RWPE1 (cell line): ENCODE data around the gene KLRC3.
A peak's percentile ranks its signal among the peaks of the same experiment; 100 is the strongest.
"Not testable (repeated sequence)": the region's sequence is repeated elsewhere in the genome, so short reads cannot be mapped to it uniquely, and the experiment has no call there.

ENCODE experiments used
- CTCF ChIA-PET: fragments of 350-600 bp; sonication (Branson Sonifier 250); formaldehyde crosslinking; extraction: SDS; loops from one replicate; lab custom pipeline; 2021; lab: Yijun Ruan, JAX
- POLR2A ChIA-PET: fragments of 400-600 bp; formaldehyde crosslinking; extraction: SDS; loops from one replicate; lab custom pipeline; 2020; ENCODE audit warnings: antibody characterized with exemption; ENCODE audit not compliant: low non-redundant PET; lab: Yijun Ruan, JAX
- DNase-seq: peaks from one replicate; pipeline ENCODE4 v3.0.0; 2012; ENCODE audit warnings: low spot score
- H3K27ac ChIP-seq: fragments of 450-650 bp; 2 replicates; pipeline ENCODE4 v1.5.1; 2017
- TF ChIP-seq, protein P1 (sequence below): fragments of 450-650 bp; conservative IDR thresholded peaks from 2 replicates; pipeline ENCODE4 v1.5.1; 2017; ENCODE audit warnings: low read depth, mild to moderate bottlenecking

Gene KLRC3

GRCh38 chr12:10453156-10453555, 32.8 kb upstream of the KLRC3 start, which contains the start of gene KLRC1:
TSS of gene KLRC1 (minus strand) at chr12:10453377. CDS start at chr12:10451156, 2,221 bp downstream.
- no peak within 1 kb of the TSS for H3K27ac ChIP-seq
- DNase-seq, result peak; percentile 13
- POLR2A ChIA-PET, result no interaction called here
- TF ChIP-seq, protein P1, sequence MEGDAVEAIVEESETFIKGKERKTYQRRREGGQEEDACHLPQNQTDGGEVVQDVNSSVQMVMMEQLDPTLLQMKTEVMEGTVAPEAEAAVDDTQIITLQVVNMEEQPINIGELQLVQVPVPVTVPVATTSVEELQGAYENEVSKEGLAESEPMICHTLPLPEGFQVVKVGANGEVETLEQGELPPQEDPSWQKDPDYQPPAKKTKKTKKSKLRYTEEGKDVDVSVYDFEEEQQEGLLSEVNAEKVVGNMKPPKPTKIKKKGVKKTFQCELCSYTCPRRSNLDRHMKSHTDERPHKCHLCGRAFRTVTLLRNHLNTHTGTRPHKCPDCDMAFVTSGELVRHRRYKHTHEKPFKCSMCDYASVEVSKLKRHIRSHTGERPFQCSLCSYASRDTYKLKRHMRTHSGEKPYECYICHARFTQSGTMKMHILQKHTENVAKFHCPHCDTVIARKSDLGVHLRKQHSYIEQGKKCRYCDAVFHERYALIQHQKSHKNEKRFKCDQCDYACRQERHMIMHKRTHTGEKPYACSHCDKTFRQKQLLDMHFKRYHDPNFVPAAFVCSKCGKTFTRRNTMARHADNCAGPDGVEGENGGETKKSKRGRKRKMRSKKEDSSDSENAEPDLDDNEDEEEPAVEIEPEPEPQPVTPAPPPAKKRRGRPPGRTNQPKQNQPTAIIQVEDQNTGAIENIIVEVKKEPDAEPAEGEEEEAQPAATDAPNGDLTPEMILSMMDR, result no peak
- CTCF ChIA-PET, result no interaction called here

DNA sequence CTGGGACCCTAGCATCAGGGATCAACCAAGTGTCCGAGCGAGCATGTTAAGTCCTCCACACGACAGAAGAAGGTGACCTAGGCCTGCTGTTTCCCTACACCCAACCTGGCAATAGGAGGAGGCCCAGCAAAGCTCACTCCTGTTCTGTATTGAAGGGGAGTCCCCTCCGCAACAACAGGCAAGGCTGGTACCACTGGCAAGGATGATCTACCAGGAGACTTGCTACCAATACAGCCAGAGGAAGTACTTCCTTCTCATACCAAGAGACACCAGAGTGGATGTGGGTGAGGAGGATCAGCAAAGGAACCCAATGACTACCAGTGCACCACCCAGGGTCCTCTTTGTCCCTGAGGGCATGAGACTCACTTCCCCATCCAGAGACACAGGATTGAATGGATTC, 27.8 kb upstream of the KLRC3 start:
- TF ChIP-seq, protein P1, result no peak

GRCh38 chr12:10446052-10446451, 25.7 kb upstream of the KLRC3 start:
- DNase-seq, POLR2A ChIA-PET, H3K27ac ChIP-seq, CTCF ChIA-PET: not testable (repeated sequence)

More for the DNA sequence above, 27.8 kb upstream of the KLRC3 start:
- no peak overlapping the region for H3K27ac ChIP-seq
- ChIA-PET POLR2A (no interaction called here), CTCF (no interaction called here)
- no peak for DNase-seq

DNA sequence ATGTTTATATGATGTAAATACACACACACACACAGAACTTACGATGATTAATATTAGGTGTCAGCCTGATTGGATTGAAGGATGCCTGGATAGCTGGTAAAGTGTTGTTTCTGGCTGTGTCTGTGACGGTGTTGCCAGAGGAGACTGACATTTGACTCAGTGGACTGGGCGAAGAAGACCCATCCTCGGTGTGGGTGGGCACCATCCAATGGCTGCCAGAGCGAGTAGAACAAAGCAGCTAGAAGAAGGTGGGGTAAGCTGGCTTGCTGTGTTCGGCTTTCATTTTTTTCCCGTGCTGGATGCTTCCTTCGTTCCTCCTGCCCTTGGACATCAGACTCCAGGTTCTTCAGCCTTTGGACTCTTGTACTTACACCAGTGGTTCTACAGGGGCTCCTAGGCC, 20.7 kb upstream of the KLRC3 start:
- DNase-seq, CTCF ChIA-PET, POLR2A ChIA-PET, H3K27ac ChIP-seq: not testable (repeated sequence)

- H3K27ac ChIP-seq, DNase-seq, POLR2A ChIA-PET, CTCF ChIA-PET: not testable (repeated sequence)
Observed at GRCh38 chr12:10439608-10440274, 19.3 kb upstream of the KLRC3 start.

DNA sequence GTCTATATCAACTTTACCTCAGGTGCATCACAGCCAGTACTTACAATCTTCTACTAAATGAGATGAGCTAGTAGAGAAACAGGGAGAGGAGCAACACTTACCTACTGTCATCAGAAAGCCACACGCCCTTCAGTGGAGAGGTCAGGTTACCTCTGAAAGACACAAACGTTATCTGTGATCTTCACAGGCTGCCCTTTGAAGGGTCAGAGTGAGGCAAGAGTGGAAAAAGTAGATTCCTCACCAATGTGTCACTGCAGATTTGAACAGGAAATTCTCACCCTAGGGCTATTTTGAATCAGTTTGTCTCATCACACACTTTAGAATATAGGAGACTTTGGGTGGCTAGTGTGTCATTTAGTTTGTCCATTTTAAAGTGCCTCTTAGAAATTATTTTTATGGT, 17.2 kb upstream of the KLRC3 start:
- POLR2A ChIA-PET, DNase-seq, CTCF ChIA-PET, H3K27ac ChIP-seq: not testable (repeated sequence)

DNA sequence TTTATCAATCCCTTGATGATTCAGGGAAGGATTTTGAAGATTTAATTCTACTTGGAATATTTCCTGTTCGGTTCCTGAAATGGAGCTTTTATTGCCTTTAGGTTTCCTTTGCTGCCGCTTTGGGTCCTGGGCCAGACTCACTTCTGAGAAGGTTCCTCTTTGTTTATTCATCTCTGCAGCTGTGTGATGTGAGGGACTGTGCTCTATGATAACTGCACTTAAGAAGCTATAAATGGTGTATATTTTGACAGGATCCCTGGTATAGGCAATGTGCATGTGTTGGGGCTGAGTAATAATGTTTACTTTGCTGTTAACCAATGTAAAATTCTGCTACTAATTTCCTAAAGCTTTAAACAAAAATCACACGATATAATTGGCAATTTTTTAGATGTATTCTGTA, 15.4 kb upstream of the KLRC3 start, which contains the start of gene KLRC2:
KLRC2 (minus strand) TSS at position 195 of the 400 bp plus-strand sequence; CDS start at position 171, 24 bp downstream.
- CTCF ChIA-PET, result interaction anchor here (0.6 kb wide), 1 partner anchor 752 kb away, joined by 4 read pairs; no protein-coding TSS in a partner anchor
- H3K27ac ChIP-seq, DNase-seq, POLR2A ChIA-PET: not testable (repeated sequence)

GRCh38 chr12:10430623-10431022, 10.2 kb upstream of the KLRC3 start:
- H3K27ac ChIP-seq, CTCF ChIA-PET, POLR2A ChIA-PET, DNase-seq: not testable (repeated sequence)

- DNase-seq, POLR2A ChIA-PET, H3K27ac ChIP-seq, CTCF ChIA-PET: not testable (repeated sequence)
Observed at GRCh38 chr12:10425938-10426337, 5.5 kb upstream of the KLRC3 start.

- H3K27ac ChIP-seq, DNase-seq, CTCF ChIA-PET, POLR2A ChIA-PET: not testable (repeated sequence)
Observed at GRCh38 chr12:10424260-10424899, 4.0 kb upstream of the KLRC3 start.

DNA sequence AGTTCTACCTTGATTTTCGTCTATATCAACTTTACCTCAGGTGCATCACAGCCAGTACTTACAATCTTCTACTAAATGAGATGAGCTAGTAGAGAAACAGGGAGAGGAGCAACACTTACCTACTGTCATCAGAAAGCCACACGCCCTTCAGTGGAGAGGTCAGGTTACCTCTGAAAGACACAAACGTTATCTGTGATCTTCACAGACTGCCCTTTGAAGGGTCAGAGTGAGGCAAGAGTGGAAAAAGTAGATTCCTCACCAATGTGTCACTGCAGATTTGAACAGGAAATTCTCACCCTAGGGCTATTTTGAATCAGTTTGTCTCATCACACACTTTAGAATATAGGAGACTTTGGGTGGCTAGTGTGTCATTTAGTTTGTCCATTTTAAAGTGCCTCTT, 1.8 kb upstream of the KLRC3 start:
- DNase-seq, H3K27ac ChIP-seq, CTCF ChIA-PET, POLR2A ChIA-PET: not testable (repeated sequence)
